Left renal cortex interstitium (tissue), 4 donors: ENCODE data around the gene CEND1. TPM values are rescaled to one million over a fixed set of nuclear protein-coding genes. Genes with fewer than 3 reads are reported as not detected.

Source experiments
- DNase-seq, 4 donors: peaks; one replicate each; pipeline ENCODE4 v3.0.0-alpha.2; 2013; ENCODE audit warnings: low read depth in 4 of 4, low spot score in 2 of 4, missing footprints in 1 of 4
- polyA plus RNA-seq, 4 donors: library from polyadenylated mRNA; unstranded; fragments of 120-200 nt; gene quantifications; one replicate each; pipeline ENCODE4 v1.2.1, GENCODE V29; 2013; ENCODE audit not compliant: insufficient read length in 4 of 4

CEND1 gene
- polyA plus RNA-seq, 4 donors = 0.28 to 1.3 (median 0.99) TPM

DNA sequence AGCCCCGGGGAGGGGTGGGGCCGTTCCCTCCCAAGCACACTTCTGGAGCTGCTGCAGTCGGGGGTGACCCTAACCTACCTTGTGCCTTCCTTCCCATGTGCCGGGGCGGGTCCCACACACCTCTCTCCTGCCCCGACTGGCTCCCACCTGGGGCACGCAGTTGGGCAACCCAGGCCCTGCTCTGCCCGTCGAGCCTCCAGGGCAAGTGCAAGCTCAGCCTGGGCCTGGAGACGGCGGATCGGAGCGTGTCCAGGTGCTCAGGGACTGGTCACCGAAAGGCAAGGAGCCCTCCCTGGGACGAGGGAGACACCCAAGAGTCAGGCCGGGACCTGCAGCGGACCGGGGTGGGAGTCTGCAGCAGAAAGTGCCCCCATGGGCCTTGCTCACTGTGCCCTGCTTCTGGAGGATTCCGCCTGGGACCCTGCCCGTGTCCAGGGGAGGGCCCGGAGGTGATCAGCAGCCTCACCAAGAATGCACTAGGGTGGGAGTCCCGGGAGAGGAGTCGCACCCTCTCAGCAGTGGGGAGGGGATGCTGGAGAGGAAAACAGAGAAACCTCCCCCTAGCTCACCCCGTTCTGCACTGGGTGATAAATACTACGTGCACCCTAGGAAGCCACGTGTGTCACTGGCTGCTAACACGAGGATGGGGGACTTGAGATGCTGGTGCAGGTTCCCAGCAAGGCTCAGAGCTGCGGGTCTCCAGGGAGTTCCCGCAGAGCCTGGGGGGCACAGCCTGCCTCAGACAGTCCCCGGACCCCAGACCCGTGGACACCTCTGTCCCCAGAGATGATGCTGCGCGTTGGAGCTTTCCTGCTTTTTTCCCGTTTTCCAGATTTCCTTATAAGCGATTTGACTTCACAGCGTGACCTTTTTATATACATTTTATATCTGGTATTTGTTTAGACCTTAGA, 7.4 kb downstream of the CEND1 start:
- no peak for DNase-seq

DNA sequence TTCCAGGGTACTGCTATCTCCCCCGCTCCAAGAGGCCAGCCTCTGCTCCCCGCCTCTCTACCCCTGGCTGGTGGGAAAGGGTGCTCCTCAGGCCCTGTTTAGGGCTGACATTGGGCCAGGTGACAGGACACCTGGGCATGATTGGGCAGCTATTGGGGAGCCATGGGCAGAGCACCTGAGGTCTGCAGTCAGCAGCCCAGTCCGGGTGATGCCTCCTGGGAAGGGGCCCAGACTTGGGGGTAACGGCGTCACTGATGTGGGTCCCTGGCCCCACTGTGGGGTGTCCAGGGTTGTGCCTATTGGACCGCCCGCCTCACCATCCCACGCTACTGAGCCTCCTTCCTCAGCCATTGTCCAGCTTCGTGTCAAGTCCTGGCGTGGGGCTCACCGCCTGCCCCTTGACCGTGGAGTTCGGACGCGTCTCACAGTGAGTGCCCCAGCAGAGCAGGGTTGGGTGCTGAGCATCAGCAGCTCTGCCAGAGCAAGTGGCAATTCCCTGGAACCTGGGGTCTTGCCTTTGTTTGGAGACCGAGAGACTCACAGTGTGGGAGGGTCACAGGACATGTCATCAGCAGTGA, 9.8 kb downstream of the CEND1 start:
- DNase-seq = no peak

DNA sequence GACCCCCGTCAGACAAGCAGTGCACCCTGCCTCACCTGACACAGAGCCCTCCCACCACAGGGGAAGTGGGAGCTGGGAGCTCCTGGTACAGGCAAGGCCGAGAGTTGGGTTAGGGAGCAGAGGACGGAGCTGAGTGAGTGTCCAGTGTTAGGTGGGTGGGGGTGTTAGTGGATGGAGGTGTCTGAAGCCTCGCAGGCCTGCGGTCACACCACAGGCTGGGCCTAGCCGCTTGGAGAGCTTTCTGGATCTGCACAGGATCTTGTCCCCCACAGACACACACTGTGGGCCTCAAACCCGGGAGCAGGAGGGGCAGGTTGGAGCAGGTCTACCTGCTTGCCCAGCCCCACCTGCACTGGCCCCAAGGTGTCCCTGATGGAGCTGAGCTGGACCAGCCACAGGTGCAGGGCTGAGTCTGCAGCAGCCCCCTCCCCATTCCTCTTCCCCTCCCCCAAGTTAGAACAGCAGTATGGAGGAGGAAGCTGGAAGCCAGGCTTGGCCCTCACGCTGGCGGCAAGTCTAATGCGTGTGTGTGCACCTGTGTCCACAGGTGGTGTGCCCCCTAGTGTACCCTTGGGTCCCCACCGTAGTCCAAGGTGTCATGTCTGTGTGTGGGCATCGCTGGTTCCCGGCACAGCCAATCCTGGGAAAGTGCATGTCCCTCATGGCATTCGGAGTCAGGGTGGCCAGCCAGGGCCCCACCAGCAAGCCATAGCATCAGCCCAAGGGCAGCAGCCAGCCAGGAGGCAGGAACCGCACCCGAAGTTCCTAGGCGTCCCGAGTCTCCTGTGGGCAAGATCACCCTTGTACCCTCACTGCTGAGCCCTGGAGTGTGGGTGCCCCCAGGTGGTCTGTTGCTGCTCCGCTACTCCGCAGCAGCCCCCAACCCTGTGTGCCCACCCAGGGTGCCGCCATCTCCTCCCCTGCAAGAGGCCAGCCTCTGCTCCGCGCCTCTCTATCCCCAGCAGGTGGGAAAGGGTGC, 10.6 kb downstream of the CEND1 start:
- no peak for DNase-seq

DNA sequence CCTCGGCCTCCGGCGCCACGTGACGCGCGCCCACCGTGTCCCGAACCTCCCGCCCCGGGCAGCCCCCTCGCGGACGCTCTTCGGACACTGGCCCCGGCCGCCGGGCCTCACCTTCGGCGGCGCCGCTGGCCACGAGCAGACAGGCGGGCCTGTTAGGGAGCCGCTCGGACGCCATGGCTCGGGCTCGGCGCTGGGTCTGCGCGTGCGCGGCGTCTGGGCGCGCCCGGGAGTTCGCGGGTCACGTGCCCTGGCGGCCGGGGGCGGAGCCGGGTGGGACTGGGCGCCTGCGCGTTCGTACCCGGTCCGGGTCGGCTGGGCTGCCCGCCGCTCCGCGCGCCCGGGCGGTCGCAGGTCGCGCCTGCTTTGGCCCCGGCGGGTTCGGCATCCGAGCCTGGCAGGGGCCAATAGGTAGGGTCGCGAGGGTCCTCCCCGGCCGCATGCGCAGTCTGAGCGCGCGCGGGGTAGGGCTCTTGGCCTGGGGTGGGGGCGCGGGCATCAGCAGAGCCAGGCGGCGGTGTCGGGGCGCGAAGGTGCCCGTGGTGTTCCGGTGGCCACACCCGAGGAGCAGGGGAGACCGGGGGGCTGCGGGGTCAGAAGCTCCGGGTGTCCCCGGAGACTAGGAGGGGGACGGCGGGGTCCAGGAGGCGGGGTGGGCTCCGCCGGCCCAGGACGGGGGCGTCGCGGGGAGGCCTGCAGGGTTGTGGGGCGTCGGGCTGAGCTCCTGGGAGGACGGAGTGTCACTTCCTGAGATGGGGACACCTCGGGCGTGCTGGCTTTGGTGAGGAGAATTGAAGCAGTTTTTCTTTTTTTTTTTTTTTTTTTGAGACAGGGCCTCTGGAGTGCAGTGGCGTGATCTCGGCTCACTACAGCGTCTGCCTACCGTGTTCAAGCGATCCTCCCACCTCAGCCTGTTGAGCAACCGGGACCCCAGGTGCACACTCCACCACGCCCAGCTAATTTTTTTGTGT, 12.3 kb downstream of the CEND1 start, which contains the start of gene GATD1:
Gene GATD1 (minus strand): TSS at position 200 of the 968 bp plus-strand sequence. CDS start 25 bp downstream, at position 175.
- DNase-seq = peak in 3 of 4 donors; percentile 74 to 85 (median 77)

DNA sequence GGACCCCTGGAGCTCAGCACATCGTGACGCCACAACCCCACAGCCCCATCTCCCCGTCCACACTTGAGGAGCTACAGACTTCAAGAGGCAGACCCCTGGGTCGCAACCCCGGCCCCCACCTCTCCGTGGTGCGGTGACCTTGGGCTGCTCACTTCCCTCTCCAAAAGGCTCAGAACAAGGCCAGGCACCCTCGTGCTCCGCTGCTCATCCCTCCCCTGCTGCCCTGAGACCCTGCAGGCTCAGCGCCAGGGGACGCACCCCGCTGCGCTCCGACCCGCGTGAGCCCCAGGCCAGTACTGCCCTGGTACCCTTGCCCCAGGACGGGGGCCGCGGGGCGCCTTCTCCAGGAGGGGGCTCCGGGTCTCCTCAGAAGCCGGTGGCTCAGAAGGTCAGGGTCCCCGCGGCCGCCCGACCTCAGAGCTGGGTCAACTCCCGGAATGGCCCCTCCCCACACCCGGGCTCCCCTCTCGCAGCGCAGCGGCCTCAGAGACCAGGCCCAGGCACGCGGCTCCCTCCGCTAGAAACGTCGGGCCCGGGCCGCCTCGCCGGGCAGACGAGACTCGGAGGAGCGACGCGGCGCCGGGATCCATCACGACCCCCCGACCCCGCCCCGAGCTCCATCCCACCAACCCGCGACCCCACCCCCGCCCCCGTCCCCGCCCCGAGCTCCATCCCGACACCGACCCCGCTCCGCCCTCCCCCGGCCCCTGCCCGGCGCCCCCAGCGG, 13.2 kb downstream of the CEND1 start:
- no peak for DNase-seq

DNA sequence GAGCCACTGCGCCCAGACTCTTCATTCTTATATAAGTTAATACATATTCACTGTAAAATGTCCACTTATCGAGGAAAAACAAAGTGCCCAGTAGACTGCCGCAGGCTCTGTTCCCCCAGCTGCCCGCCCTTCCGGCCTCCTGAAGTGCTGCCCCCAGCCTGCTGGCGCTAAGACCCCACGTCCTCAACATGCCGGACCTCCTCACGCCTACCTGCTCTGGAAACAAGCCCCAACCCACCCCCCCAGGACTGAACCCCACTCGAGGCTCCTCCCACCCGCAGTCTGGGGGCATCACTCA, 13.7 kb downstream of the CEND1 start:
- DNase-seq = no peak

DNA sequence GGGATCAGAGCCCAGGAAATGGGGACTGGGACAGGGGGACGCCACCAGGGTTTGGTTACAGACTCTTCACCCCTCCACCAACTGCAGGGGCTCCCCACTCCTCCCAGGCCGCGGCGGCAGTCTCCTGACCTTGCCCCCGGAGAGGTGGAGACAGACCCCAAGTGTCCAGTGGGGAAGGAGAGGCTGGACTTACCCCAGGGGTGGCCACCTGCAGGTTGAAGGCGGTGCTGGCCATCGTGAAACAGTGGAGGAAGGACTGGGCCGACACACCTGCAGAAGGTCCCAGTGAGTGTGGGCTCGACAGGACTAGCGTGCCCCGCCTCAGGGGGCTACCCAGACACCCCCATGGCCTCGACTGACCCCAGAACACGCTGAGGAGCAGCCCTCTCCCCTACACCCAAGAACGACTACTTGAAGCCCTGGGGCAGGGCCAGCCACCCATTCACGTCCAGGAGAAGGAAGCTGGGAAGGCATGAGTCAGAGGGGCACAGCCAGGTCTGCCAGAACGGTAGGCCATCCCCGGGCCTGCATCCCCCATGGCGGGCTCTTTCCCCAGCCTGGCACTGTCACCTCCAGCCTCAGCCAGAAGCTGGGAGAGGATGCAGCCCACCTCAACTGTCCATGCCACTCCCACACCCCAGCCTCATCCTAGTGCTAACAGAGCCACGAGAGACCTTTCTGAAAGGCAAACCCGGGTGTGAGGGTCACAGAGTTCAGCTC, 14.9 kb downstream of the CEND1 start:
- no peak for DNase-seq

DNA sequence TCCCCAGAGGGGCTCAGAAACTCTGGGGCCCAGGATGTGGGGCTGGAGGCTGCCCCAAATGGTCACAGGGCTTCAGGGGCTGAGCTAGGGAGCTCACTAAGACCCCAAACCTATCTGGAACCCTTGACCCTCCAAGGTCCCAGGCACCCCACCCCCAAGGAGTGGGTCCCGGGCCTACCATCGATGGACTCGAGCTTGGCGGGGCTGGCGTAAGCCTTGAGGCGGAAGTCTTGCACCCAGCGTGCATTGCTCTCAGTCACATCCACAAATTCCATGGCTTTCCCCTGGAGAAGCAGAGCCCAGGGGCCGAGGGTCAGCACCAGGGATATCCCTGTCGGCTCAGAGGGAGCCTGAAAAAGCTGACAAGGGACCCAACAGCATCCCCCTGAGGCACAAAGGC, 16.1 kb downstream of the CEND1 start:
- DNase-seq = no peak

DNA sequence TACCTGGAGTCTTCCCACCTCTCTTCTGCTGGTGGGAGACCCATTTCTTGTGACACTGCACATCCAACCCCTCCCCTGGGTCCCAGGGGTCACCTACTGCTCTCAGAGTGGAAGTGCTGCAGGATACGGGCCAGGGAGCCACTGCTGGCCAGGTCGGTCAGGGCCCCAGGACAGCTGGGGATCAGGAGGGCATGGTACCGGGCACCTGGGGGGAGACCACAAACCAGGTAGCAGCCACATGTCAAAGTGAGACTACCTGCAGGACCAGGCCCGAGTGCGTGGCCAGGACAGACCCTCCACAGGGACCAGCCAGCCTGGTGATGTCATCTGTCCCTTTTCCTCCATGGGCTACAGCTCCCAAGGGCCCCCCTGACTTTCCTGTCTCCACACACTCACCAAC, 16.5 kb downstream of the CEND1 start:
- DNase-seq = no peak

DNA sequence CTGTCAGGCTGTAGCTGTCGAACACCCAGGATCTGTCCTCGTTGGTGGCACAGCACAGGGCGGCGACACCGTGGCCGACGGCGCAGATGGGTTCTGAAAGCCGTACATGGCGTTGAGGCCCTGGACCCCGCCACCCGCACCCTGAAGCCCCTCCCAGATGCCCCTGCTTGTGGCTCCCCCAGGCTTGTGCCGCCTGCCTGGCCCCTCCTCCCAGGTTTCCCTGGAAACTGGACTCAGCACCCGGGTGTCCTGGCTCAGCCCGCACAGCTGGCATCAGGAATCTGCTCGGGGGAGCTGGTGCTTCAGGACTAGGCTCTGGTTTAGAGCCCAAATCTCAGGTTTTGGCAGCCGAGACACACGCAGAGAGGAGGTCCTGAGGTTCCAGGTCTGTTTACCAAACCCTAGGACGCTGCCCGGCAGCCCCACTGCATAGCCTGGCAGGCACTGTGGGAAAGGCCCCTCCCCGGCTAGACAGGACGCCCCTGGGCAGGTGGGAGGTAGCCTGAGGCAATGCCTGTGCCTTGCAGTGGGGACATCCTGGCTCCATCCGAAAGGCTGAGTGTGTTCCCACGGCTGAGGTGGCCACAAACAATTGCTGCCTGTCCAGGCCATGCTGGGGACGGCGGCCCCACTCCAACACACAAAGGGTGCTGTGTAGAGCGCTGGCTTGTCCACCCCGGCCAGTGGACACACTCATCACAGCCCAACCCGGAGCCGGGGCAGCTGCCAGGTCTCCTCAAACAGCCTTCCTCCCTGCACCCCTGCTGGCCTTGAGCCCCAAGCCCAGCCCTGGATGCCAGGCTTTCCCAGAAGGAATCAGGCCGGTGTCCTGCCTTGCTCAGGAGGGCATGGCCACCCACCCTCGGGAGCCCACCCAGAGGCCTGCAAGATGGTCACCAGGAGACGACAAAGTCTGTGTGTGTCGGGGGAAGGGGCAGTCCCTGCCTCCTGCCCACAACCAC, 17.2 kb downstream of the CEND1 start:
- no peak for DNase-seq

DNA sequence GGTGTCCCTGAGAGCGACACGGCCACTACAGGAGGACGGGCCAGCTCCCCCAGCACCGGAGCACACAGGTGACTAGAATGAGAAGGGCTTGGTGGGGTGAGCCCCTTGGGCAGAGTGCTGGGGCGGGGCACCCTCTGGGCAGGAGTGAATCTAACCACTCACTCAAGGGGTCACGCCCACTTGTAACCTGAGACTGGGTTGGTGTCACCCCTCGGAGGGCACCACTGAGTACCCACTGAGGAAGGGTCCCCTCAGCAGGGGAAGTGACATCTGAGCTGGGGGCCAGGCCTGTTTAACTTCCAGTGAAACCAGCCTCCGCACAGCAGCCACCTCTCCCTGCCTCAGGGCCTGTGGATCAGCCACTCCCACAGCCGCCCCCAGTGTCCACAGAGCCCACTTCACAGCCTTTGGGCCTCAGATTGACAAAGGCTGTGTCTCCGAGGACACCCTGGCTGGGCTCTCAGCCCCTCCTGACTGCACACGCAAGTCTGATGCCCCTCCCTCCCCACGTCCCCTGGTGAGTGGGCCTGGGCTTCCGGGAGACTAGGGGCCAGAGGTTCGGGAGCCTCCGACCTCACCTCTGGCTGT, 18.2 kb downstream of the CEND1 start:
- DNase-seq = no peak

DNA sequence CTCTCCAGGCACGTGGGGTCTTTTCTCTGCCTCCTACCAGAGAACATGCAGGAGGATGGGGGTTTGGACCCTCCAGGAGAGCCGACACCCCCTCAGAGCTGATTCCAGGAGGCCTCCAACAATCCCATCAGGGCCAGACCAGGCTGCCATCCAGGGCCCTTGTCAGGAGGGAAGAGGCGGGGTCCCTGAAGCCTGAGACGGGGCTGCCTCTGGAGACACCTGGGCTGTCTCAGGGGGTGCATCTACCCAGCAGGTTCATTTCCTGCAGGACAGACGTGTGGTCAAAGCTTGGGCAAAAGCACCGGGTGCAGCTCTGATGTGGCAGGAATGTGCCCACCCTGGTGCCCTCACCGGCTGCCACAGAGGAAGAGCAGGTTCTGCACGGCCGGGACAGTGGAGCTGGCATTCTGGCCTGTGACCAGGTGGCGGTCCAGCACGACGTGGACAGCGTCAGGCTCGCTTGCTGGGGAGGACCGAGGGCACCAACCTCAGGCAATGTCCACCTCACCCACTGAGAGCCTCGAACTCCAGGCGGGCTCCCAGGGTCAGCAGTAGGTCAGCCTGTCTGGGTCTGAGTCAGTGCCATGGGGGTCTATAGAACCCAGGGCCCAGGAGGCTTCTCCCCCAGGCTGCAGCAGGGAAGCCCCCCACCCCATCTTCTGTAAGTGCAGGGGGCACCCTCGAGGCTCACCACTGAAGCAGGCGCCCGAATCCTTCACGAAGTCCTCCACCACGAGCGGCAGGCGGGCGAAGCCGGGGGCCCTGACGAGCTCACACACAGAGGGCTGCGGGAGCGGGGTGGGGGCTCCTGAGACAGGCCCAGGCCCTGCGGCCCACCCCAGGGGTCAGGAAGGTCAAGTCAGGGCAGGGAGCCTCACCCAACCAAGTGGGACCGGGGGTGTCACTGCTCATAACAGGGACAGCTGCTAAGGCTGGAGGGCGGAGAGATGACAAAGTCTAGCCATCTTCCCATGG, 19.0 kb downstream of the CEND1 start:
- no peak for DNase-seq

DNA sequence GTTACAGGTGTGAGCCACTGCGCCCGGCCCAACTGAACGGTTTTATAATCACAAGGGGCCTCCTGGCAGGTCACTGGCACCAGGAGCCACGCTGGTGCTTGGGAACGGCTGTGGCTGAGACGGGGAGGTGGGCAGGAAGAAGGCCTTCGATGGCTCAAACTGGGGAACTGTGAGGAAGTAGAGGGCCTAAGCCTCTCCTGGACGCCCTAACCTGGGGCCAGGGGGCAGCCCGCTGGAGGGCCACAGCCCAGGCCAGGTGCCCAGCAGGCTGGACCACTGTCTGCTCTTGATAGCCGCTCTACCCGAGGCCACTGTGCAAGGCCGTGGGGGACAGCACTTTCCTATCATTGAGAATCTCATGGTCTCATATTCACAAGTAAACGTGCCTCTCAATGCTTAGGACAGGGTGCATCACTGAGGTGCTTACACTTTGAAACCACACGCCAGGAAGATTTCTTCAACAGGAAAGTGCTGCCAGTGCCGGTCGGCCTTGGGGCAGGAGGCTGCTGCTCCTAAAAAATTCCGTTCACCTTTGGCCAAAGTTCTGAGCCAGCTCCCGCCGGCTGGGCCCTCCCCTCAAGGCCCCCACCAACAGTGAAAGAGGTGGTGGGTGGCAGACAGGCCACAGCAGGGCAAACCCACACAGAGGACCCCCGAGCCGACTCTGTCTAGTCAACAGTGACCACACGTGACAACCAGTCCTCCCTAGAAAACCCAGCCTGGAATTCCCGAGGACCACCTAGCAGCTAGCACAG, 19.8 kb downstream of the CEND1 start:
- DNase-seq = no peak

DNA sequence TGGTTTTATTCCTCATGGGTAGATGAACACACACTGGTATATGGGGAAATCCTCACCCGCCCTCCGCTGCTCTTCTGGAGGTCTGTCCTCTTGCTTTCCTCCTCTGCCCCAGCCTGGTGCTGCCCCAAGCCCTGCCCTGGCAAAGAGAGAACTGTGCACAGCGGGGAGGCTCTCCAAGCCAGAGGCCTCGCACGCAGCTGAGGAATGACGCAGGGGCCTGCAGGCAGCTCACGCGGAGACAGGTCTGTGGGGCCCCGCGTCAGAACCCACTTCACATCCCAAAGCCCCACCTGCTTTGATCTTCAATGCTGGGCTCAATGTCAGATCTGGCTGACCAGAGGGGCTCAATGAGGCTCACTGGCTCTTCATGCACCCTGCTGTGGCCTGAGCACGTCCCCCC, 22.7 kb downstream of the CEND1 start:
- no peak for DNase-seq

DNA sequence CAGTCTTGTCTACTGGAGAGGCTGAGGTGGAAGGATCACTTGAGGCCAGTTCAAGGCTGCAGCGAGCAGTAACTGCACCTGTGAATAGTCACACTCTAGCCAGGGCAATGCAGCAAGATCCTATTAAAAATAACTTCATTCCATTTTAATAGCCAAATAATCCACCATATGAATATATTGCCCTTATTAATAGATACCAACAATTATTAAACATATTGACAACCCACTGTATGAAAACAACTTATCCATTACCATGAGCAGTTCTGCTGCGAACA, 23.0 kb downstream of the CEND1 start:
- DNase-seq = no peak
